WTC11 (cell line): ENCODE measurements around the gene GPR39. TPM values are rescaled to one million over a fixed set of nuclear protein-coding genes. Genes with fewer than 3 reads are reported as not detected.

Experiments
- ATAC-seq: fragments of 200-7000 bp; cut with Tn5 transposase; 2 replicates; pipeline ENCODE4 v1.10.0; 2021; ENCODE audit warnings: mild to moderate bottlenecking, moderate library complexity
- CTCF ChIA-PET: fragments of 300-600 bp; sonication (Branson Sonifier 250); formaldehyde crosslinking; loops from one replicate; lab custom pipeline; 2021; ENCODE audit warnings: antibody characterized with exemption; lab: Charles Lee
- POLR2A ChIA-PET: fragments of 350-600 bp; sonication (Branson Sonifier 250); formaldehyde crosslinking; loops from one replicate; lab custom pipeline; 2021; ENCODE audit warnings: antibody characterized with exemption; lab: Charles Lee
- DNase-seq: peaks from one replicate; pipeline ENCODE4 v3.0.0; 2021; ENCODE audit warnings: low spot score
- H3K27ac Mint-ChIP-seq: 2 replicates; pipeline ENCODE4 v1.8.0; 2021; ENCODE audit warnings: mixed read lengths
- H3K27me3 Mint-ChIP-seq: 2 replicates; pipeline ENCODE4 v1.8.0; 2021; ENCODE audit warnings: low read depth, mild to moderate bottlenecking, moderate library complexity, mixed read lengths
- H3K36me3 Mint-ChIP-seq: 2 replicates; pipeline ENCODE4 v1.8.0; 2021; ENCODE audit warnings: mixed read lengths
- H3K4me1 Mint-ChIP-seq: 2 replicates; pipeline ENCODE4 v1.8.0; 2022; ENCODE audit warnings: mixed read lengths
- H3K4me3 Mint-ChIP-seq: 2 replicates; pipeline ENCODE4 v1.8.0; 2021; ENCODE audit warnings: mild to moderate bottlenecking, moderate library complexity, mixed read lengths
- H3K9me3 Mint-ChIP-seq: 2 replicates; pipeline ENCODE4 v1.8.0; 2021; ENCODE audit warnings: mixed read lengths
- ARID4B ChIP-seq: sonication (generic); formaldehyde crosslinking; IDR thresholded peaks from 2 replicates; pipeline ENCODE4 v1.8.0; 2023; ENCODE audit warnings: missing genetic modification reagents, mild to moderate bottlenecking, borderline replicate concordance
- ATF1 ChIP-seq: sonication (generic); formaldehyde crosslinking; IDR thresholded peaks from 2 replicates; pipeline ENCODE4 v1.8.1; 2023; ENCODE audit warnings: mild to moderate bottlenecking, moderate library complexity, missing genetic modification reagents
- ATF3 ChIP-seq: sonication (generic); formaldehyde crosslinking; conservative IDR thresholded peaks from 2 replicates; pipeline ENCODE4 v1.8.1; 2022; ENCODE audit warnings: mild to moderate bottlenecking, missing genetic modification reagents
- ATF6 ChIP-seq: sonication (generic); formaldehyde crosslinking; IDR thresholded peaks from 2 replicates; pipeline ENCODE4 v1.8.1; 2023; ENCODE audit warnings: mild to moderate bottlenecking, missing genetic modification reagents
- ESRRA ChIP-seq: sonication (generic); formaldehyde crosslinking; IDR thresholded peaks from 2 replicates; pipeline ENCODE4 v1.8.1; 2022; ENCODE audit warnings: mild to moderate bottlenecking, missing genetic modification reagents, borderline replicate concordance
- FOXJ3 ChIP-seq: sonication (generic); formaldehyde crosslinking; IDR thresholded peaks from 2 replicates; pipeline ENCODE4 v1.9.0; 2021; ENCODE audit warnings: missing genetic modification reagents, mild to moderate bottlenecking, borderline replicate concordance
- FOXK1 ChIP-seq: sonication (generic); formaldehyde crosslinking; IDR thresholded peaks from 2 replicates; pipeline ENCODE4 v1.8.0; 2022; ENCODE audit warnings: mild to moderate bottlenecking, moderate library complexity, missing genetic modification reagents
- GABPB1 ChIP-seq: sonication (generic); formaldehyde crosslinking; IDR thresholded peaks from 2 replicates; pipeline ENCODE4 v1.8.1; 2023; ENCODE audit warnings: mild to moderate bottlenecking, missing genetic modification reagents
- GRHL2 ChIP-seq: fragments of 250-450 bp; sonication (Bioruptor Pico); IDR thresholded peaks from 2 replicates; pipeline ENCODE4 v1.8.0; 2022; ENCODE audit warnings: mild to moderate bottlenecking, moderate library complexity; ENCODE audit not compliant: insufficient replicate concordance, severe bottlenecking
- GTF2I ChIP-seq: fragments of 250-450 bp; sonication (Bioruptor Pico); conservative IDR thresholded peaks from 2 replicates; pipeline ENCODE4 v1.4.0; 2021; ENCODE audit warnings: mild to moderate bottlenecking
- JUN ChIP-seq: sonication (generic); formaldehyde crosslinking; IDR thresholded peaks from 2 replicates; pipeline ENCODE4 v1.8.0; 2023; ENCODE audit warnings: mild to moderate bottlenecking, missing genetic modification reagents
- MYBL2 ChIP-seq: sonication (generic); formaldehyde crosslinking; IDR thresholded peaks from 2 replicates; pipeline ENCODE4 v1.8.1; 2023; ENCODE audit warnings: mild to moderate bottlenecking, moderate library complexity, missing genetic modification reagents
- PRRX2 ChIP-seq: fragments of 250-450 bp; sonication (Bioruptor Pico); IDR thresholded peaks from 2 replicates; pipeline ENCODE4 v1.8.0; 2021; ENCODE audit warnings: mild to moderate bottlenecking
- SOX15 ChIP-seq: fragments of 250-450 bp; sonication (Bioruptor Pico); IDR thresholded peaks from 2 replicates; pipeline ENCODE4 v1.9.0; 2021; ENCODE audit warnings: mild to moderate bottlenecking
- SP1 ChIP-seq: sonication (generic); formaldehyde crosslinking; conservative IDR thresholded peaks from 2 replicates; pipeline ENCODE4 v1.8.1; 2022; ENCODE audit warnings: missing genetic modification reagents
- TCF7 ChIP-seq: sonication (generic); formaldehyde crosslinking; IDR thresholded peaks from 2 replicates; pipeline ENCODE4 v1.8.0; 2022; ENCODE audit warnings: mild to moderate bottlenecking, low read depth, missing genetic modification reagents, moderate library complexity
- TEAD4 ChIP-seq: sonication (generic); formaldehyde crosslinking; IDR thresholded peaks from 2 replicates; pipeline ENCODE4 v1.8.0; 2022; ENCODE audit warnings: mild to moderate bottlenecking, missing genetic modification reagents
- ZNF317 ChIP-seq: sonication (generic); formaldehyde crosslinking; IDR thresholded peaks from 2 replicates; pipeline ENCODE4 v1.8.1; 2023; ENCODE audit warnings: low read depth, mild to moderate bottlenecking, moderate library complexity, missing genetic modification reagents, borderline replicate concordance
- ZNF396 ChIP-seq: fragments of 250-450 bp; sonication (Bioruptor Pico); IDR thresholded peaks from 2 replicates; pipeline ENCODE4 v1.8.0; 2021; ENCODE audit warnings: mild to moderate bottlenecking, moderate library complexity, borderline replicate concordance
- ZNF671 ChIP-seq: fragments of 250-450 bp; sonication (Bioruptor Pico); IDR thresholded peaks from 2 replicates; pipeline ENCODE4 v1.8.0; 2021; ENCODE audit warnings: mild to moderate bottlenecking
- total RNA-seq: library from RNA; stranded (reverse); gene quantifications from 3 replicates; pipeline ENCODE4 v1.2.3, GENCODE V29; 2021
- TF ChIP-seq, protein P1 (sequence below): sonication (generic); formaldehyde crosslinking; IDR thresholded peaks from 2 replicates; pipeline ENCODE4 v1.8.1; 2023; ENCODE audit warnings: mild to moderate bottlenecking, missing genetic modification reagents
- TF ChIP-seq, protein P2 (sequence below): sonication (generic); formaldehyde crosslinking; IDR thresholded peaks from 2 replicates; pipeline ENCODE4 v1.8.1; 2023; ENCODE audit warnings: mild to moderate bottlenecking, missing genetic modification reagents, moderate library complexity
- TF ChIP-seq, protein P3 (sequence below): fragments of 250-450 bp; sonication (Bioruptor Pico); IDR thresholded peaks from 2 replicates; pipeline ENCODE4 v1.9.0; 2021; ENCODE audit warnings: moderate library complexity, mild to moderate bottlenecking, inconsistent platforms, borderline replicate concordance
- TF ChIP-seq, protein P4 (sequence below): fragments of 200-600 bp; IDR thresholded peaks from 2 replicates; pipeline ENCODE4 v1.8.0; 2022; ENCODE audit warnings: antibody characterized with exemption
- TF ChIP-seq, protein P5 (sequence below): sonication (generic); formaldehyde crosslinking; IDR thresholded peaks from 2 replicates; pipeline ENCODE4 v1.8.1; 2022; ENCODE audit warnings: missing genetic modification reagents, borderline replicate concordance

Gene GPR39
- total RNA-seq, 1 experiment from 2014 or later = 0.74 TPM

DNA sequence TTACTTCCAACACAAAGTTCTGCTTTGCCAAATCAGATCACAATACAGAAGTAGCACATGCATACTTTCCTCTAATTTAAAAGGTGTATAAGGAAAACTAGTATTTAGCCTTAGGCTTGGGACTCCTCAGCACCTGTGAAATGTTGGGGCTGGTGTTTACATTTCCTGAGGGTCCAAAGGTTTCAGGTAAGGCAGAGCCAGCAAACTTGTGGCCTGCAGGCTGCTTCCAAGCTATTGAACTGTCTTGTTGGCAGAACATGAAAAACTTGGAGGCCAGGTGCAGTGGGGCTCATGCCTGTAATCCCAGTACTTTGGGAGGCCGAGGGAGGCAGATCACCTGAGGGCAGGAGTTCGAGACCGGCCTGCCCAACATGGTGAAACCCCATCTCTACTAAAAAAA is 26.5 kb upstream of the GPR39 start:
- TF ChIP-seq FOXK1 (CRISPR knock-in tag) (no peak), FOXJ3 (no peak), TEAD4 (CRISPR knock-in tag) (no peak), PRRX2 (no peak), ATF3 (CRISPR knock-in tag) (no peak), MYBL2 (CRISPR knock-in tag) (no peak), ZNF317 (CRISPR knock-in tag) (no peak), ZNF671 (CRISPR knock-in tag) (no peak), TCF7 (no peak), GABPB1 (no peak), ESRRA (CRISPR knock-in tag) (no peak), JUN (CRISPR knock-in tag) (no peak), ATF1 (CRISPR knock-in tag) (no peak), ZNF396 (CRISPR knock-in tag) (no peak)
- TF ChIP-seq, protein P1, sequence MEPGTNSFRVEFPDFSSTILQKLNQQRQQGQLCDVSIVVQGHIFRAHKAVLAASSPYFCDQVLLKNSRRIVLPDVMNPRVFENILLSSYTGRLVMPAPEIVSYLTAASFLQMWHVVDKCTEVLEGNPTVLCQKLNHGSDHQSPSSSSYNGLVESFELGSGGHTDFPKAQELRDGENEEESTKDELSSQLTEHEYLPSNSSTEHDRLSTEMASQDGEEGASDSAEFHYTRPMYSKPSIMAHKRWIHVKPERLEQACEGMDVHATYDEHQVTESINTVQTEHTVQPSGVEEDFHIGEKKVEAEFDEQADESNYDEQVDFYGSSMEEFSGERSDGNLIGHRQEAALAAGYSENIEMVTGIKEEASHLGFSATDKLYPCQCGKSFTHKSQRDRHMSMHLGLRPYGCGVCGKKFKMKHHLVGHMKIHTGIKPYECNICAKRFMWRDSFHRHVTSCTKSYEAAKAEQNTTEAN (CRISPR knock-in tag) = no peak
- TF ChIP-seq, protein P2, sequence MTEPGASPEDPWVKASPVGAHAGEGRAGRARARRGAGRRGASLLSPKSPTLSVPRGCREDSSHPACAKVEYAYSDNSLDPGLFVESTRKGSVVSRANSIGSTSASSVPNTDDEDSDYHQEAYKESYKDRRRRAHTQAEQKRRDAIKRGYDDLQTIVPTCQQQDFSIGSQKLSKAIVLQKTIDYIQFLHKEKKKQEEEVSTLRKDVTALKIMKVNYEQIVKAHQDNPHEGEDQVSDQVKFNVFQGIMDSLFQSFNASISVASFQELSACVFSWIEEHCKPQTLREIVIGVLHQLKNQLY (CRISPR knock-in tag) = no peak
- TF ChIP-seq, protein P3, sequence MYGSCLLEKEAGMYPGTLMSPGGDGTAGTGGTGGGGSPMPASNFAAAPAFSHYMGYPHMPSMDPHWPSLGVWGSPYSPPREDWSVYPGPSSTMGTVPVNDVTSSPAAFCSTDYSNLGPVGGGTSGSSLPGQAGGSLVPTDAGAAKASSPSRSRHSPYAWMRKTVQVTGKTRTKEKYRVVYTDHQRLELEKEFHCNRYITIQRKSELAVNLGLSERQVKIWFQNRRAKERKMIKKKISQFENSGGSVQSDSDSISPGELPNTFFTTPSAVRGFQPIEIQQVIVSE (CRISPR knock-in tag) = no peak
- TF ChIP-seq, protein P4, sequence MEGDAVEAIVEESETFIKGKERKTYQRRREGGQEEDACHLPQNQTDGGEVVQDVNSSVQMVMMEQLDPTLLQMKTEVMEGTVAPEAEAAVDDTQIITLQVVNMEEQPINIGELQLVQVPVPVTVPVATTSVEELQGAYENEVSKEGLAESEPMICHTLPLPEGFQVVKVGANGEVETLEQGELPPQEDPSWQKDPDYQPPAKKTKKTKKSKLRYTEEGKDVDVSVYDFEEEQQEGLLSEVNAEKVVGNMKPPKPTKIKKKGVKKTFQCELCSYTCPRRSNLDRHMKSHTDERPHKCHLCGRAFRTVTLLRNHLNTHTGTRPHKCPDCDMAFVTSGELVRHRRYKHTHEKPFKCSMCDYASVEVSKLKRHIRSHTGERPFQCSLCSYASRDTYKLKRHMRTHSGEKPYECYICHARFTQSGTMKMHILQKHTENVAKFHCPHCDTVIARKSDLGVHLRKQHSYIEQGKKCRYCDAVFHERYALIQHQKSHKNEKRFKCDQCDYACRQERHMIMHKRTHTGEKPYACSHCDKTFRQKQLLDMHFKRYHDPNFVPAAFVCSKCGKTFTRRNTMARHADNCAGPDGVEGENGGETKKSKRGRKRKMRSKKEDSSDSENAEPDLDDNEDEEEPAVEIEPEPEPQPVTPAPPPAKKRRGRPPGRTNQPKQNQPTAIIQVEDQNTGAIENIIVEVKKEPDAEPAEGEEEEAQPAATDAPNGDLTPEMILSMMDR = no peak
- TF ChIP-seq, all 79 proteins: peak for 0
- ChIA-PET POLR2A (no interaction called here), CTCF (no interaction called here)
- H3K27ac Mint-ChIP-seq = no peak overlapping the region
- peaks cover 59% of the 10 kb centered on the region for H3K27me3 Mint-ChIP-seq
- H3K4me3 Mint-ChIP-seq = no peak overlapping the region
- ATAC-seq = no peak
- H3K4me1 Mint-ChIP-seq = peaks cover 19% of the 10 kb centered on the region
- no peak for DNase-seq
- H3K36me3 Mint-ChIP-seq = no peaks in the 10 kb centered on the region
- 0 out of 2 replicates have a peak, but pooled peaks cover 7% of the 10 kb centered on the region for H3K9me3 Mint-ChIP-seq

- DNase-seq (no peak), ATAC-seq (no peak)
- no peak overlapping the region for H3K27ac Mint-ChIP-seq
- POLR2A ChIA-PET = no interaction called here
- H3K9me3 Mint-ChIP-seq = peaks cover 12% of the 10 kb centered on the region
- no peak overlapping the region for H3K4me3 Mint-ChIP-seq
- H3K27me3 Mint-ChIP-seq = peaks cover 51% of the 10 kb centered on the region
- no peaks in the 10 kb centered on the region for H3K36me3 Mint-ChIP-seq
- CTCF ChIA-PET = no interaction called here
- peaks cover 19% of the 10 kb centered on the region for H3K4me1 Mint-ChIP-seq
- TF ChIP-seq, protein P5, sequence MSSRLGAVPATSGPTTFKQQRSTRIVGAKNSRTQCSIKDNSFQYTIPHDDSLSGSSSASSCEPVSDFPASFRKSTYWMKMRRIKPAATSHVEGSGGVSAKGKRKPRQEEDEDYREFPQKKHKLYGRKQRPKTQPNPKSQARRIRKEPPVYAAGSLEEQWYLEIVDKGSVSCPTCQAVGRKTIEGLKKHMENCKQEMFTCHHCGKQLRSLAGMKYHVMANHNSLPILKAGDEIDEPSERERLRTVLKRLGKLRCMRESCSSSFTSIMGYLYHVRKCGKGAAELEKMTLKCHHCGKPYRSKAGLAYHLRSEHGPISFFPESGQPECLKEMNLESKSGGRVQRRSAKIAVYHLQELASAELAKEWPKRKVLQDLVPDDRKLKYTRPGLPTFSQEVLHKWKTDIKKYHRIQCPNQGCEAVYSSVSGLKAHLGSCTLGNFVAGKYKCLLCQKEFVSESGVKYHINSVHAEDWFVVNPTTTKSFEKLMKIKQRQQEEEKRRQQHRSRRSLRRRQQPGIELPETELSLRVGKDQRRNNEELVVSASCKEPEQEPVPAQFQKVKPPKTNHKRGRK (CRISPR knock-in tag) = no peak
- TF ChIP-seq GTF2I (CRISPR knock-in tag) (no peak), SP1 (no peak), ARID4B (CRISPR knock-in tag) (no peak), ATF6 (no peak), GRHL2 (CRISPR knock-in tag) (no peak), ZNF317 (CRISPR knock-in tag) (no peak), SOX15 (CRISPR knock-in tag) (no peak)
Observed at GRCh38 chr2:132391378-132391777, 25.2 kb upstream of the GPR39 start.
